Measurements from ENCODE around the gene WDR18.

The WDR18 gene

DNA sequence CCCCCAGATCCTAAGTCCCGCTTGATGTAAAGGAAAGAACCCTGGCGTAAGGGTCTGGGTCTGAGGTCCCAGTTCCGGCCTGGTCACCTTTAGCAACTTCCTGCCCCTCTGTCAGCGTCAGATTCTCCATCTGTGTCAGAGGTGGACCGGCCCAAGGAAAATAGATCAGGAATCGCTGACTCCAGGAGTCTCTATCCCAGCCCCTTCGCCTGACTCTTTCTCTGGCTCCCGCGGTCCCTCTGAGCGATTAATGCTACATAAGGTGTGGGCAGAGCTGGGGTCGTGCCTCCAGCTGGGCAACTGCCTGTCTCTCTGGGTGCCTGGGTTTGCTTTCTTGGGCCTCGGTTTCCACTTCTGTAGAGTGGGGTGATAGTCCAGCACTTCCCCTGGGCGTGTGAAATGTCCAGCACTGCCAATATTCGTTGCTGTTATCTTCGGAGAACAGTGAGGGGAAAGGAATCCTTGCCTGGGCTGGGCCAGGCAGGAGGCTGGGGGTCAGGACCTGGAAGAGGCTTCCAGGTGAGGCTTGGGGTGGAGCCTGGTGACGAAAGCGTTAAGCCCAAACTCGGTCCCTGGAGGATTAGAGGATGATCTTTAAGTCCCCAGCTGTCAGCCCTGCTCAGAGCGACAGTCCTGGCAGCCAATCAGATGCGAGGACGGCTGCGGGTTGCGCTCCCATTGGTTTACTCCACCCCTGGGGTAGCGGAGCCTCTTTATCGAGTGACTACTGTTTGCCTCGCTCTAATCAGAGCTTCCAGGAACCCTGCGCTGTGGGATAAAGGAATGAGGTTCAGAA, 56.5 kb downstream of the WDR18 start:
- H3K4me3 ChIP-seq (ENCODE audit: low read depth, low read length) = peak overlapping the region; percentile 53

DNA sequence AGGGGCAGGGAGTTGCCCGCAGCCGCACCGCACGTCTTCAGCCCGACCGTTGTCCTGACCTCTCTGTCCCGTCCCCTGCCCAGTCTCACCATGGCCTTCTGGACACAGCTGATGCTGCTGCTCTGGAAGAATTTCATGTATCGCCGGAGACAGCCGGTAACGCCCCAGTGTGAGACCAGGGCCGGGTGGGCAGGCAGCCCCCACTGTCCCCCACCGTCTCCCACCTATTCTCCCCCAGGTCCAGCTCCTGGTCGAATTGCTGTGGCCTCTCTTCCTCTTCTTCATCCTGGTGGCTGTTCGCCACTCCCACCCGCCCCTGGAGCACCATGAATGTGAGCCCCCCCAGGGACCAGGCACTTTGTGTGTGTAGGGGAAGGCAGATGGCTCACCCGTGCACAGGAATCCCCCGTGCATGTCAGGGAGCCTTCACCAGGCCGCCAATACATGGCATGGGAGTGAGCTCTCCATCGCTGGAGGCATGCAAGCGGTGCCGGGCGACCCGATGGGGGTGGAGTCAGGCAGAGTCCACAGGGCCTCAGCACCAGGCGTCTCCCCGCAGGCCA, 57.2 kb downstream of the WDR18 start:
- H3K4me3 ChIP-seq (ENCODE audit: low read depth, low read length) = no peak overlapping the region

GRCh38 chr19:1041835-1042685, 57.9 kb downstream of the WDR18 start:
- H3K4me3 ChIP-seq (ENCODE audit: low read depth, low read length) = no peak overlapping the region

DNA sequence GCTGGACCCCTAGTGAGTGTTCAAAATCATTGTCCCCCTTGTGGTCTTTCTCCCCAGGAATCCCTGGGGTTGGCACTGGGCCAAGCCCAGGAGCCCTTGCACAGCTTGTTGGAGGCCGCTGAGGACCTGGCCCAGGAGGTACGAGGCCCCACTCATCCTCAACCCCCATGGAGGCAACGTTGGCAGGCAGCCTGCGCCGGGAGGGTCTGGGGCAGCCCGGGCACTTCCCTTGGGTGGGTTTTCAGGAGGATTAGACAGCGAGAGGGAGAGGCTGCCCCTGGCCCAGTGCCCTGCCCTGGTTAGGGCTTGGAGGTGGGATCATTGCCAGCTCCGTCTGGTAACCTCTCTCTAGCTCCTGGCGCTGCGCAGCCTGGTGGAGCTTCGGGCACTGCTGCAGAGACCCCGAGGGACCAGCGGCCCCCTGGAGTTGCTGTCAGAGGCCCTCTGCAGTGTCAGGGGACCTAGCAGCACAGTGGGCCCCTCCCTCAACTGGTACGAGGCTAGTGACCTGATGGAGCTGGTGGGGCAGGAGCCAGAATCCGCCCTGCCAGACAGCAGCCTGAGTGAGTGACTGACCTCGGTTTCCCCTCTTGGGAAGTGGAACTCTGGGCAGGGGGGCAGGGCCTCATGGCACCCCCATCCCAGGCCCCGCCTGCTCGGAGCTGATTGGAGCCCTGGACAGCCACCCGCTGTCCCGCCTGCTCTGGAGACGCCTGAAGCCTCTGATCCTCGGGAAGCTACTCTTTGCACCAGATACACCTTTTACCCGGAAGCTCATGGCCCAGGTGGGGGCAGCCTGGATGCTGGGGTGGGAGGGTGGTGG, 58.8 kb downstream of the WDR18 start:
- H3K4me3 ChIP-seq (ENCODE audit: low read depth, low read length) = no peak overlapping the region

All from iPS-11a (cell line).